ENCODE results near the gene TRPM3. TPM values are rescaled to one million over a fixed set of nuclear protein-coding genes. Genes with fewer than 3 reads are reported as not detected.

Gene TRPM3
- total RNA-seq, 4 donors from 2014 or later = 0.07 to 0.66 TPM; not detected in 2

GRCh38 chr9:70998962-70999361 lies 122.5 kb downstream of the TRPM3 start:
- TF ChIP-seq CTCF (IDR thresholded peaks at IDR 0.05 in 4 of 5, conservative IDR thresholded peaks at IDR 0.05 in 1 of 5) = no peak
- no peak for TF ChIP-seq POLR2A (IDR thresholded peaks at IDR 0.05)
- Histone ChIP-seq H3K36me3 (no peaks in the 10 kb centered on the region), H3K9me3 (no peaks in the 10 kb centered on the region), H3K4me1 (no peaks in the 10 kb centered on the region), H3K4me3 (no peak overlapping the region), H3K27ac (no peak overlapping the region), H3K27me3 (no peaks in the 10 kb centered on the region)
- in situ Hi-C loops (cut with MboI; ENCODE audit: low sequenced_read_pairs in 4 of 4) = no loop called here
- DNase-seq (no peak), ATAC-seq (no peak)
- intact Hi-C loops (cut with DNase I; ENCODE audit: low total_unique reads) = no loop called here

- no peak for DNase-seq
- Histone ChIP-seq H3K27ac (no peak overlapping the region), H3K27me3 (no peaks in the 10 kb centered on the region), H3K36me3 (no peaks in the 10 kb centered on the region), H3K9me3 (no peaks in the 10 kb centered on the region), H3K4me1 (no peaks in the 10 kb centered on the region), H3K4me3 (no peak overlapping the region)
- no peak for TF ChIP-seq CTCF (IDR thresholded peaks at IDR 0.05 in 4 of 5, conservative IDR thresholded peaks at IDR 0.05 in 1 of 5)
- no peak for TF ChIP-seq POLR2A (IDR thresholded peaks at IDR 0.05)
- in situ Hi-C loops (cut with MboI; ENCODE audit: low sequenced_read_pairs in 4 of 4) (no loop called here), intact Hi-C loops (cut with DNase I; ENCODE audit: low total_unique reads) (no loop called here)
- ATAC-seq = no peak
Measured at GRCh38 chr9:70995511-70995910, 125.9 kb downstream of the TRPM3 start.

GRCh38 chr9:70994582-70994981 lies 126.8 kb downstream of the TRPM3 start:
- ATAC-seq (no peak), DNase-seq (no peak)
- intact Hi-C loops (cut with DNase I; ENCODE audit: low total_unique reads) = no loop called here
- Histone ChIP-seq H3K27me3 (no peaks in the 10 kb centered on the region), H3K36me3 (no peaks in the 10 kb centered on the region), H3K4me3 (no peak overlapping the region), H3K4me1 (no peaks in the 10 kb centered on the region), H3K27ac (no peak overlapping the region), H3K9me3 (no peaks in the 10 kb centered on the region)
- in situ Hi-C loops (cut with MboI; ENCODE audit: low sequenced_read_pairs in 4 of 4) = no loop called here
- no peak for TF ChIP-seq POLR2A (IDR thresholded peaks at IDR 0.05)
- no peak for TF ChIP-seq CTCF (IDR thresholded peaks at IDR 0.05 in 4 of 5, conservative IDR thresholded peaks at IDR 0.05 in 1 of 5)

- Histone ChIP-seq H3K4me3 (no peak overlapping the region), H3K36me3 (no peaks in the 10 kb centered on the region), H3K9me3 (no peaks in the 10 kb centered on the region), H3K27me3 (no peaks in the 10 kb centered on the region), H3K27ac (no peak overlapping the region), H3K4me1 (no peaks in the 10 kb centered on the region)
- no peak for ATAC-seq
- no peak for DNase-seq
- in situ Hi-C loops (cut with MboI; ENCODE audit: low sequenced_read_pairs in 4 of 4) (no loop called here), intact Hi-C loops (cut with DNase I; ENCODE audit: low total_unique reads) (no loop called here)
- no peak for TF ChIP-seq CTCF (IDR thresholded peaks at IDR 0.05 in 4 of 5, conservative IDR thresholded peaks at IDR 0.05 in 1 of 5)
Measured at GRCh38 chr9:70988551-70988950, 132.9 kb downstream of the TRPM3 start.

GRCh38 chr9:70987986-70988385 lies 133.4 kb downstream of the TRPM3 start:
- no peak for TF ChIP-seq CTCF (IDR thresholded peaks at IDR 0.05 in 4 of 5, conservative IDR thresholded peaks at IDR 0.05 in 1 of 5)
- no peak for TF ChIP-seq POLR2A (IDR thresholded peaks at IDR 0.05)
- H3K9me3 ChIP-seq = no peaks in the 10 kb centered on the region
- intact Hi-C loops (cut with DNase I; ENCODE audit: low total_unique reads) = no loop called here
- no peaks in the 10 kb centered on the region for H3K27me3 ChIP-seq
- in situ Hi-C loops (cut with MboI; ENCODE audit: low sequenced_read_pairs in 4 of 4) = no loop called here
- no peaks in the 10 kb centered on the region for H3K4me1 ChIP-seq
- no peaks in the 10 kb centered on the region for H3K36me3 ChIP-seq
- ATAC-seq (no peak), DNase-seq (no peak)
- no peak overlapping the region for H3K27ac ChIP-seq
- no peak overlapping the region for H3K4me3 ChIP-seq

All from gastrocnemius medialis (tissue), 4 donors.